Adrenal gland (tissue), 12 donors: ENCODE measurements around the gene CAPN5. TPM values are rescaled to one million over a fixed set of nuclear protein-coding genes. Genes with fewer than 3 reads are reported as not detected.

ENCODE experiments used
- DNase-seq, 7 donors: peaks; one replicate each; pipeline ENCODE4 v3.0.0-alpha.2; 2019 to 2020
- H3K27ac ChIP-seq, 5 donors: fragments of 200-600 bp; sonication (generic) in 4 of 5; 1 replicate in 3 of 5; 2 replicates in 2 of 5; pipeline versions ENCODE4 v1.5.1 to v1.8.0; 2016 to 2020; ENCODE audit warnings: mild to moderate bottlenecking in 1 of 5
- H3K27me3 ChIP-seq: fragments of 200-600 bp; 2 replicates; pipeline ENCODE4 v1.8.0; 2021
- H3K36me3 ChIP-seq, 2 donors: fragments of 200-600 bp; replicated peaks in 1 of 2; 1 replicate in 1 of 2; 2 replicates in 1 of 2; pipeline versions ENCODE4 v1.5.1 to v1.8.0; 2018 to 2022
- H3K4me1 ChIP-seq, 2 donors: fragments of 200-600 bp; replicated peaks in 1 of 2; 1 replicate in 1 of 2; 2 replicates in 1 of 2; pipeline versions ENCODE4 v1.5.1 to v1.8.0; 2018 to 2021
- H3K4me3 ChIP-seq, 4 donors: fragments of 200-600 bp; sonication (generic) in 3 of 4; one replicate each; pipeline ENCODE4 v1.5.1; 2016 to 2018
- H3K9me3 ChIP-seq, 3 donors: fragments of 200-600 bp; sonication (generic) in 1 of 3; replicated peaks in 1 of 3; 1 replicate in 2 of 3; 2 replicates in 1 of 3; pipeline versions ENCODE4 v1.5.1 to v1.8.0; 2016 to 2021
- CTCF ChIP-seq, 6 experiments: fragments of 450-650 bp in 4 of 6; fragments of 200-600 bp in 2 of 6; sonication (generic) in 1 of 6; IDR thresholded peaks; 1 replicate in 5 of 6; 2 replicates in 1 of 6; pipeline versions ENCODE4 v1.5.1 to v1.8.0; 2016 to 2021; ENCODE audit warnings: antibody characterized with exemption in 6 of 6, mild to moderate bottlenecking in 2 of 6, moderate library complexity in 1 of 6
- POLR2A ChIP-seq, 2 donors: fragments of 450-650 bp; IDR thresholded peaks; one replicate each; pipeline ENCODE4 v1.6.1; 2017; ENCODE audit warnings: antibody characterized with exemption in 2 of 2, mild to moderate bottlenecking in 2 of 2, moderate library complexity in 1 of 2
- WGBS, 4 donors: extraction: QIAGEN DNeasy Blood & Tissue Kit in 2 of 4; methylation state at CpG; one replicate each; pipeline versions ENCODE4 v1.1.5 to v1.1.7; 2013 to 2017; 5-methylcytosine and 5-hydroxymethylcytosine counted together
- intact Hi-C, 2 donors: fragments of 100-400 bp; cut with DNase I; formaldehyde crosslinking; loops; one replicate each; pipeline versions ENCODE4 v1.14.1 to v1.15.0; 2022 to 2023
- polyA plus RNA-seq, 3 donors: library from polyadenylated mRNA; stranded (reverse); fragments of 200-250 nt in 2 of 3; fragments of 350-450 nt in 1 of 3; fragmentation: Illumina TruSeq in 1 of 3; extraction: RNeasy Lipid Tissue Mini Kit (QIAGEN cat#74804) in 1 of 3; gene quantifications; one replicate each; pipeline ENCODE4 v1.2.3, GENCODE V29; 2013 to 2014
- total RNA-seq, 9 donors: library from RNA; depleted of rRNA in 4 of 9; stranded (reverse); fragments of >200 nt in 4 of 9; fragments of 120-200 nt in 1 of 9; fragmentation: NEBNext Ultra II Directional in 1 of 9; extraction: Animal tissue kit (Norgen Biotek cat#: 25700) in 1 of 9; gene quantifications; one replicate each; pipeline versions ENCODE4 v1.1.0 to v1.2.4, GENCODE V29; 2013 to 2023
- donor health status: healthy with polysubstance abuse.
- donor health status: Bipolar disorder and iron deficiency.
- donor health status: DM: yes; HTN: yes; CAD: no.
- donor health status: DM: no; HTN: no; CAD: no.
- donor health status: DM: no; HTN: no; CAD: no.
- donor health status: DM: yes; HTN: yes; CAD: no.

Gene CAPN5
- total and polyA plus RNA-seq, 12 donors = 5.6 to 29.6 (median 18.4) TPM

GRCh38 chr11:77159937-77160495 lies 93.2 kb downstream of the CAPN5 start:
- no peak overlapping the region for H3K27ac ChIP-seq
- peaks cover 3% of the 10 kb centered on the region in 2 donors for H3K4me1 ChIP-seq
- no peaks in the 10 kb centered on the region for H3K27me3 ChIP-seq
- no peak for DNase-seq
- no peak for TF ChIP-seq POLR2A (IDR thresholded peaks at IDR 0.05)
- TF ChIP-seq CTCF (IDR thresholded peaks at IDR 0.05) = no peak
- WGBS, 4 donors = 94 to 98% (median 96%) methylated on average over 10 to 20 of the region's 20 CpGs
- intact Hi-C loops = no loop called here
- no peak overlapping the region for H3K4me3 ChIP-seq
- H3K9me3 ChIP-seq = no peaks in the 10 kb centered on the region
- peaks cover 0 to 45% of the 10 kb centered on the region in 2 donors for H3K36me3 ChIP-seq

GRCh38 chr11:77163271-77163670 lies 96.5 kb downstream of the CAPN5 start:
- Histone ChIP-seq H3K27me3 (no peaks in the 10 kb centered on the region), H3K27ac (no peak overlapping the region), H3K36me3 (peaks cover 0 to 29% of the 10 kb centered on the region in 2 donors), H3K9me3 (no peaks in the 10 kb centered on the region), H3K4me3 (no peak overlapping the region), H3K4me1 (no peaks in the 10 kb centered on the region)
- no peak for DNase-seq
- TF ChIP-seq POLR2A (IDR thresholded peaks at IDR 0.05) (no peak), CTCF (IDR thresholded peaks at IDR 0.05) (no peak)
- intact Hi-C loops = no loop called here
- 79 to 97% (median 91%) methylated on average over 6 of the region's 6 CpGs for WGBS, 4 donors

- peaks cover 0 to 29% of the 10 kb centered on the region in 2 donors for H3K36me3 ChIP-seq
- TF ChIP-seq POLR2A (IDR thresholded peaks at IDR 0.05) = no peak
- no peak for TF ChIP-seq CTCF (IDR thresholded peaks at IDR 0.05)
- WGBS, 4 donors = 76 to 97% (median 91%) methylated on average over 5 of the region's 5 CpGs
These were observed 98.3 kb downstream of the CAPN5 start for GRCh38 chr11:77165066-77165465.

GRCh38 chr11:77166021-77166420 lies 99.2 kb downstream of the CAPN5 start:
- H3K36me3 ChIP-seq = peaks cover 0 to 26% of the 10 kb centered on the region in 2 donors
- intact Hi-C loops = no loop called here
- H3K4me3 ChIP-seq = no peak overlapping the region
- 94 to 98% (median 95%) methylated on average over 6 to 8 of the region's 8 CpGs for WGBS, 4 donors
- H3K27me3 ChIP-seq = no peaks in the 10 kb centered on the region
- TF ChIP-seq POLR2A (IDR thresholded peaks at IDR 0.05) = no peak
- TF ChIP-seq CTCF (IDR thresholded peaks at IDR 0.05) = no peak
- no peak overlapping the region for H3K27ac ChIP-seq
- no peaks in the 10 kb centered on the region for H3K4me1 ChIP-seq
- DNase-seq = no peak
- H3K9me3 ChIP-seq = no peaks in the 10 kb centered on the region

More at GRCh38 chr11:77165066-77165465, 98.3 kb downstream of the CAPN5 start:
- H3K4me1 ChIP-seq = no peaks in the 10 kb centered on the region
- no peaks in the 10 kb centered on the region for H3K9me3 ChIP-seq
- H3K27me3 ChIP-seq = no peaks in the 10 kb centered on the region
- intact Hi-C loops = no loop called here
- no peak overlapping the region for H3K27ac ChIP-seq
- no peak for DNase-seq
- H3K4me3 ChIP-seq = no peak overlapping the region
